IMR-90 (cell line): ENCODE data around the gene VAC14. TPM values are rescaled to one million over a fixed set of nuclear protein-coding genes. Genes with fewer than 3 reads are reported as not detected.

ENCODE experiments used
- ATAC-seq: fragments of 200-7000 bp; cut with Tn5 transposase; 2 replicates; pipeline ENCODE4 v1.9.1; 2020; ENCODE audit warnings: low read depth, mild to moderate bottlenecking, moderate library complexity
- BruUV-seq: library from RNA; stranded (reverse); fragments of 400-500 nt; replicated peaks from 2 replicates; lab custom pipeline; 2021; lab: Mats Ljungman, UMichigan
- CTCF ChIA-PET: fragments of 300-600 bp; formaldehyde crosslinking; extraction: SDS; loops from one replicate; lab custom pipeline; 2021; ENCODE audit warnings: antibody characterized with exemption; lab: Yijun Ruan, JAX
- POLR2A ChIA-PET: fragments of 300-600 bp; sonication (Branson Sonifier 250); formaldehyde crosslinking; loops from one replicate; lab custom pipeline; 2022; ENCODE audit warnings: antibody characterized with exemption; ENCODE audit not compliant: unreplicated experiment; lab: Charles Lee
- DNase-seq: peaks from one replicate; pipeline ENCODE4 v3.0.0; 2013
- H2AFZ ChIP-seq: replicated peaks from 2 replicates; pipeline ENCODE3; 2013; ENCODE audit warnings: low read length, mild to moderate bottlenecking; ENCODE audit not compliant: poor library complexity
- H2AK5ac ChIP-seq: 2 replicates; pipeline ENCODE4 v1.6.1; 2013; ENCODE audit warnings: low read depth, low read length, inconsistent platforms
- H2AK9ac ChIP-seq: replicated peaks from 2 replicates; pipeline ENCODE3; 2013; ENCODE audit warnings: mild to moderate bottlenecking, low read depth, low read length, moderate library complexity; ENCODE audit not compliant: poor library complexity
- H2BK120ac ChIP-seq: 2 replicates; pipeline ENCODE4 v1.6.1; 2013; ENCODE audit warnings: low read depth, low read length, inconsistent platforms
- H2BK15ac ChIP-seq: 3 replicates; pipeline ENCODE4 v1.6.1; 2013; ENCODE audit warnings: low read depth, low read length, inconsistent platforms
- H2BK20ac ChIP-seq: 2 replicates; pipeline ENCODE4 v1.6.1; 2013; ENCODE audit warnings: low read depth, mild to moderate bottlenecking, inconsistent platforms, low read length, moderate library complexity
- H2BK5ac ChIP-seq: 2 replicates; pipeline ENCODE4 v1.6.1; 2013; ENCODE audit warnings: mild to moderate bottlenecking, low read depth, low read length, inconsistent platforms; ENCODE audit not compliant: poor library complexity, severe bottlenecking
- H3K14ac ChIP-seq: replicated peaks from 2 replicates; pipeline ENCODE4 v1.6.1; 2013; ENCODE audit warnings: low read depth, low read length, inconsistent platforms
- H3K18ac ChIP-seq: 2 replicates; pipeline ENCODE4 v1.6.1; 2013; ENCODE audit warnings: low read depth, low read length, control low read depth
- H3K23ac ChIP-seq: 2 replicates; pipeline ENCODE4 v1.6.1; 2013; ENCODE audit warnings: low read depth, low read length, inconsistent platforms
- H3K27ac ChIP-seq: 2 replicates; pipeline ENCODE4 v1.5.1; 2013; ENCODE audit warnings: mild to moderate bottlenecking, control low read depth, low read length; ENCODE audit not compliant: insufficient read depth
- H3K27me3 ChIP-seq: 2 replicates; pipeline ENCODE4 v1.6.1; 2013; ENCODE audit warnings: low read length; ENCODE audit not compliant: control insufficient read depth, insufficient read depth
- H3K36me3 ChIP-seq: 2 replicates; pipeline ENCODE4 v1.6.1; 2013; ENCODE audit warnings: low read length, mixed read lengths; ENCODE audit not compliant: control insufficient read depth, insufficient read depth
- H3K4ac ChIP-seq: 2 replicates; pipeline ENCODE4 v1.6.1; 2013; ENCODE audit warnings: low read depth, low read length, inconsistent platforms
- H3K4me1 ChIP-seq: 2 replicates; pipeline ENCODE4 v1.6.1; 2013; ENCODE audit warnings: low read length, mixed read lengths; ENCODE audit not compliant: control insufficient read depth, insufficient read depth
- H3K4me2 ChIP-seq: 2 replicates; pipeline ENCODE4 v1.6.1; 2013; ENCODE audit warnings: low read depth, mild to moderate bottlenecking, control low read depth, low read length, moderate library complexity
- H3K4me3 ChIP-seq: 2 replicates; pipeline ENCODE4 v1.5.1; 2013; ENCODE audit warnings: low read depth, mild to moderate bottlenecking, control low read depth, low read length, moderate library complexity; ENCODE audit not compliant: insufficient read depth
- H3K56ac ChIP-seq: 2 replicates; pipeline ENCODE4 v1.6.1; 2013; ENCODE audit warnings: low read length, inconsistent platforms; ENCODE audit not compliant: insufficient read depth; ENCODE audit errors: extremely low read depth
- H3K79me1 ChIP-seq, 2 experiments: 2 replicates each; pipeline ENCODE4 v1.6.1; 2013; ENCODE audit warnings: low read length in 2 of 2, inconsistent platforms in 1 of 2, low read depth in 1 of 2
- H3K9ac ChIP-seq: 2 replicates; pipeline ENCODE4 v1.6.1; 2013; ENCODE audit warnings: low read depth, low read length, control low read depth
- H3K9me1 ChIP-seq: 2 replicates; pipeline ENCODE4 v1.6.1; 2013; ENCODE audit warnings: low read length, inconsistent platforms; ENCODE audit not compliant: insufficient read depth
- H3K9me3 ChIP-seq: 2 replicates; pipeline ENCODE4 v1.6.1; 2013; ENCODE audit warnings: low read length; ENCODE audit not compliant: control insufficient read depth, insufficient read depth
- H4K20me1 ChIP-seq: 2 replicates; pipeline ENCODE4 v1.6.1; 2013; ENCODE audit warnings: low read length, inconsistent platforms; ENCODE audit not compliant: insufficient read depth
- H4K5ac ChIP-seq: 2 replicates; pipeline ENCODE4 v1.6.1; 2013; ENCODE audit warnings: mild to moderate bottlenecking, low read depth, low read length, control low read depth
- H4K8ac ChIP-seq, 2 experiments: 2 replicates each; pipeline ENCODE4 v1.6.1; 2013; ENCODE audit warnings: low read depth in 2 of 2, low read length in 2 of 2, control low read depth in 1 of 2, inconsistent platforms in 1 of 2
- H4K91ac ChIP-seq: 2 replicates; pipeline ENCODE4 v1.6.1; 2013; ENCODE audit warnings: low read depth, low read length, inconsistent platforms; ENCODE audit not compliant: insufficient read depth
- BHLHE40 ChIP-seq: fragments of 150-350 bp; IDR thresholded peaks from 2 replicates; pipeline ENCODE4 v1.6.1; 2016; ENCODE audit warnings: mild to moderate bottlenecking, low read depth, low read length
- CHD1 ChIP-seq: IDR thresholded peaks from 2 replicates; pipeline ENCODE4 v1.6.1; 2012; ENCODE audit warnings: low read depth, low read length, improper control_type of control experiment
- CTCF ChIP-seq: conservative IDR thresholded peaks from 2 replicates; pipeline ENCODE4 v1.5.1; 2012; ENCODE audit warnings: mild to moderate bottlenecking, low read depth, low read length, improper control_type of control experiment
- ELK1 ChIP-seq: fragments of 150-350 bp; IDR thresholded peaks from 2 replicates; pipeline ENCODE4 v1.6.1; 2016; ENCODE audit warnings: low read depth, mild to moderate bottlenecking, low read length, moderate library complexity, borderline replicate concordance
- FOS ChIP-seq: fragments of 150-350 bp; IDR thresholded peaks from 2 replicates; pipeline ENCODE4 v1.6.1; 2016; ENCODE audit warnings: low read depth, low read length
- MAFK ChIP-seq: IDR thresholded peaks from 2 replicates; pipeline ENCODE4 v1.6.1; 2012; ENCODE audit warnings: low read depth, low read length, improper control_type of control experiment
- MXI1 ChIP-seq: IDR thresholded peaks from 2 replicates; pipeline ENCODE4 v1.6.1; 2012; ENCODE audit warnings: low read depth, mild to moderate bottlenecking, low read length, moderate library complexity, borderline replicate concordance
- NFE2L2 ChIP-seq: fragments of 150-350 bp; IDR thresholded peaks from 2 replicates; pipeline ENCODE4 v1.6.1; 2016; ENCODE audit warnings: low read depth, mild to moderate bottlenecking, low read length
- POLR2A ChIP-seq: IDR thresholded peaks from 2 replicates; pipeline ENCODE4 v1.6.1; 2012; ENCODE audit warnings: mild to moderate bottlenecking, low read depth, low read length
- RAD21 ChIP-seq: IDR thresholded peaks from 2 replicates; pipeline ENCODE4 v1.6.1; 2012; ENCODE audit warnings: low read length, improper control_type of control experiment
- RFX5 ChIP-seq: IDR thresholded peaks from 2 replicates; pipeline ENCODE4 v1.8.0; 2012; ENCODE audit warnings: low read depth, mild to moderate bottlenecking, low read length, moderate library complexity
- SMC3 ChIP-seq: fragments of 150-350 bp; IDR thresholded peaks from 2 replicates; pipeline ENCODE4 v1.6.1; 2016; ENCODE audit warnings: low read depth, mild to moderate bottlenecking, antibody characterized with exemption, low read length, moderate library complexity
- USF2 ChIP-seq: fragments of 150-350 bp; IDR thresholded peaks from 2 replicates; pipeline ENCODE4 v1.6.1; 2017; ENCODE audit warnings: mild to moderate bottlenecking, antibody characterized with exemption, low read length, low read depth
- WGBS, 2 experiments: methylation state at CpG; one replicate each; pipeline versions ENCODE4 v1.1.5 to v1.1.7; 2013; ENCODE audit warnings: missing lambda C conversion rate in 2 of 2; ENCODE audit not compliant: insufficient read length in 1 of 2; ENCODE audit errors: extremely low coverage in 2 of 2; 5-methylcytosine and 5-hydroxymethylcytosine counted together
- dilution Hi-C: fragments of 300-500 bp; cut with HindIII; formaldehyde crosslinking; loops from one replicate; pipeline ENCODE4 v1.14.3; 2018; ENCODE audit warnings: low sequenced_read_pairs; ENCODE audit not compliant: unreplicated experiment
- in situ Hi-C: fragments of 300-500 bp; cut with MboI; formaldehyde crosslinking; loops from 3 replicates; pipeline ENCODE4 v1.14.3; 2019; ENCODE audit warnings: low sequenced_read_pairs, inconsistent platforms, mixed read lengths
- intact Hi-C: fragments of 100-400 bp; cut with micrococcal nuclease; formaldehyde crosslinking; loops from 2 replicates; pipeline ENCODE4 v1.10.0; 2022
- polyA plus RNA-seq, 3 experiments: library from polyadenylated mRNA; depleted of rRNA; stranded (reverse); fragments of >200 nt; gene quantifications; 2 replicates each; pipeline ENCODE4 v1.2.3, GENCODE V29; 2012; ENCODE audit warnings: low replicate concordance in 1 of 3
- total RNA-seq: library from RNA; depleted of rRNA; stranded (reverse); fragments of >200 nt; gene quantifications from 2 replicates; pipeline ENCODE4 v1.2.3, GENCODE V29; 2012

The VAC14 gene
- total and polyA plus RNA-seq, 2 of the 4 experiments (the other 2 are of a cell fraction): 21.1 to 40.2 TPM

GRCh38 chr16:70691223-70692129, 109.5 kb downstream of the VAC14 start:
- H3K18ac ChIP-seq: peak overlapping the region; percentile 68
- peak overlapping the region; percentile 90 for H3K14ac ChIP-seq
- H3K56ac ChIP-seq: peak overlapping the region; percentile 56; the same call in 1 of the 2 replicates
- no peak overlapping the region for H3K4me3 ChIP-seq
- peak; percentile 50 for ATAC-seq
- peak; percentile 97 for DNase-seq
- no peak overlapping the region; the same call in 1 of the 2 replicates for H3K4me2 ChIP-seq
- H4K5ac ChIP-seq: peak overlapping the region; percentile 62
- WGBS, 2 experiments: 63% methylated on average over 17 of the region's 26 CpGs; no CpG with 5 or more reads in 1 of the 2 experiments
- ChIA-PET POLR2A (interaction anchor here (0.6 kb wide), 1 partner anchor 36 kb away, joined by 9 read pairs; no protein-coding TSS in a partner anchor), CTCF (interaction anchor here (1.1 to 1.2 kb wide), 2 partner anchors 12 to 80 kb away, joined by 3 to 5 read pairs; no protein-coding TSS in a partner anchor)
- BruUV-seq: no TSS peak
- H3K79me1 ChIP-seq: peaks cover 3 to 74% of the 10 kb centered on the region in 2 experiments
- peak overlapping the region; percentile 79 for H3K9ac ChIP-seq
- peak overlapping the region; percentile 100 for H2AK9ac ChIP-seq
- H3K9me1 ChIP-seq: peaks cover 70% of the 10 kb centered on the region
- peak overlapping the region; percentile 99 for H4K91ac ChIP-seq
- H2BK120ac ChIP-seq: peak overlapping the region; percentile 99
- peak overlapping the region; percentile 94; the same call in 2 of the 3 replicates for H2BK15ac ChIP-seq
- peak overlapping the region; percentile 96 for H2BK5ac ChIP-seq
- peak overlapping the region; percentile 84 for H2BK20ac ChIP-seq
- H3K36me3 ChIP-seq: no peaks in the 10 kb centered on the region
- in situ Hi-C loops (loop anchor here (25.0 kb wide), 1 partner anchor 671 kb away; the partner anchor contains the start of gene CALB2), dilution Hi-C loops (no loop called here), intact Hi-C loops (loop anchor here (2.0 kb wide), 1 partner anchor 15 kb away; no protein-coding TSS in a partner anchor)
- H3K23ac ChIP-seq: peak overlapping the region; percentile 79; the same call in 1 of the 2 replicates
- H3K27ac ChIP-seq: peak overlapping the region; percentile 91
- H3K4me1 ChIP-seq: peaks cover 75% of the 10 kb centered on the region
- peak overlapping the region; percentile 98 for H2AK5ac ChIP-seq
- no peaks in the 10 kb centered on the region for H3K27me3 ChIP-seq
- H3K9me3 ChIP-seq: no peaks in the 10 kb centered on the region
- H4K20me1 ChIP-seq: no peaks in the 10 kb centered on the region
- peak overlapping the region; percentile 84 to 97; a peak in 3 of 4 replicates for H4K8ac ChIP-seq
- H3K4ac ChIP-seq: peak overlapping the region; percentile 98
- peak overlapping the region; percentile 35 for H2AFZ ChIP-seq
- TF ChIP-seq USF2 (no peak), RAD21 (no peak), RFX5 (no peak), FOS (no peak), MAFK (no peak), SMC3 (no peak), BHLHE40 (peak; percentile 37), CHD1 (no peak), MXI1 (no peak), POLR2A (peak; percentile 29; the same call in 1 of the 2 replicates), CTCF (no peak), ELK1 (no peak), NFE2L2 (peak; percentile 17; the same call in 1 of the 2 replicates)
